Stimulated activated CD4-positive, alpha-beta T cell treated with anti-CD3 and anti-CD28 coated beads, Interleukin-1b, Interleukin-23, amount 100 ng/mL, for 1 hour (primary cell): ENCODE data around the gene SLC35A1.

Source experiments
- DNase-seq, 2 donors: peaks; one replicate each; pipeline ENCODE4 v3.0.0-alpha.2; 2020; ENCODE audit warnings: low read depth in 2 of 2

SLC35A1 gene

GRCh38 chr6:87529221-87529620, 56.4 kb downstream of the SLC35A1 start:
- no peak for DNase-seq

- no peak for DNase-seq
These were observed 61.7 kb downstream of the SLC35A1 start for GRCh38 chr6:87534377-87535047.

GRCh38 chr6:87538510-87539260, 65.9 kb downstream of the SLC35A1 start:
- no peak for DNase-seq

- no peak for DNase-seq
These were observed 66.8 kb downstream of the SLC35A1 start for GRCh38 chr6:87539554-87539953.

- DNase-seq: no peak
These were observed 67.8 kb downstream of the SLC35A1 start for GRCh38 chr6:87540539-87540938.

- no peak for DNase-seq
These were observed 68.3 kb downstream of the SLC35A1 start for GRCh38 chr6:87541041-87541440.

- DNase-seq: no peak
These were observed 69.0 kb downstream of the SLC35A1 start for GRCh38 chr6:87541744-87542143.

- DNase-seq: no peak
These were observed 71.1 kb downstream of the SLC35A1 start for GRCh38 chr6:87543696-87544473.

GRCh38 chr6:87544474-87544735, 71.6 kb downstream of the SLC35A1 start:
- no peak for DNase-seq

GRCh38 chr6:87551799-87552198, 79.0 kb downstream of the SLC35A1 start:
- DNase-seq: no peak

- no peak for DNase-seq
These were observed 80.5 kb downstream of the SLC35A1 start for GRCh38 chr6:87553159-87553765.

GRCh38 chr6:87555506-87555905, 82.7 kb downstream of the SLC35A1 start:
- no peak for DNase-seq

GRCh38 chr6:87558446-87558845, 85.7 kb downstream of the SLC35A1 start:
- no peak for DNase-seq

GRCh38 chr6:87561017-87561416, 88.2 kb downstream of the SLC35A1 start:
- no peak for DNase-seq
